ENCODE results near the gene STX12.

STX12 gene

DNA sequence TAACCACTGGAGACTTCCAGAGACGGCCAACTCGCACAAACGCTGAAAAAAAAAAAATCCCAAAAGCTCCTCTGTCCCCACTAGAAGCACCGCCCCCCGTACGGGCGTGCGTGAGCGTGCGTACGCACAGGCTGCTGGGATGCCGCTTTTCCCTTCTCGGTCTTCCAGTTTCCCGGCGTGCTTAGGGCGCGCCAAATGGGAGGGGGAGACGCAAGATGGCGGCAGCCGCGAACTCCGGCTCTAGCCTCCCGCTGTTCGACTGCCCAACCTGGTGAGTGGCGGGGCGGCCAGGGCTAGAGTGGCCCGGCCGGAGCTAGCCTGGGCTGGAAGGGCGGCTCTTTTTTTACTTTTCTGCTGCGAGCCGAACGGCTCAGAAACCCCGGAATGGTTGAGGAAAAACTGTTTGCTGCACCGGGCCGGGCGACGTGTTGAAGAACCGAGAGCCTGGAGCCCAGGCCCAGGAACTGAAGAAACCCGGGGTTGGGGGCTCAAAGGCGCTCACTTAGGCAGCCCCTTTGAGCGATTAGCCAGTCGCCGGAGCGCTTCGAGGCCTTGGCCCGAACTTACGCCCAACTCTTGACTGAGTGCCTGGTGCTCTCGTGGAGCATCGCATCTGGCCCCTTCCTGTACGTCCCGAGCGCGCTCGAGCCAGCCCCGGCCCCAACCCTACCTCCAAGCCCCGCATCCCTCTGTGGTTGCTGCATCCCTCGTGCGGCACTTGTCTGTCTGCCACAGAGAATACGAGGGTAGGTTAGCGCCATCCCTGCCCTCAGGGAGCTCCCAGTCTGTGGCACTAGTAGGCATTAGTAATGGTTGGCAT lies 57.8 kb downstream of the STX12 start, which contains the start of gene PPP1R8 (continued):
- TF ChIP-seq ZBTB8A (tag by site-specific recombination; IDR thresholded peaks at IDR 0.05) (peak; percentile 68), ZNF324 (tag by site-specific recombination; IDR thresholded peaks at IDR 0.05) (peak; percentile 43; the same call in 1 of the 2 replicates), ZNF138 (tag by site-specific recombination; IDR thresholded peaks at IDR 0.05; ENCODE audit: borderline replicate concordance) (no peak), ZNF10 (tag by site-specific recombination; IDR thresholded peaks at IDR 0.05) (0 out of 2 replicates have a peak, but pooled peaks have one; percentile 35), ZNF133 (tag by site-specific recombination; IDR thresholded peaks at IDR 0.05) (no peak), ZNF623 (tag by site-specific recombination; IDR thresholded peaks at IDR 0.05) (peak; percentile 12; the same call in 1 of the 2 replicates), ZNF621 (tag by site-specific recombination; IDR thresholded peaks at IDR 0.05) (no peak), ZNF558 (tag by site-specific recombination; IDR thresholded peaks at IDR 0.05) (no peak), KLF9 (tag by site-specific recombination; IDR thresholded peaks at IDR 0.05; ENCODE audit: low read depth) (peak; percentile 49; the same call in 1 of the 2 replicates), ZNF114 (tag by site-specific recombination; IDR thresholded peaks at IDR 0.05) (no peak), ZEB2 (tag by site-specific recombination; IDR thresholded peaks at IDR 0.05) (peak; percentile 56; the same call in 1 of the 2 replicates), ZNF561 (tag by site-specific recombination; IDR thresholded peaks at IDR 0.05; ENCODE audit: borderline replicate concordance) (0 out of 2 replicates have a peak, but pooled peaks have one; percentile 38), WT1 (tag by site-specific recombination; IDR thresholded peaks at IDR 0.05) (no peak), ZBTB7A (tag by site-specific recombination; IDR thresholded peaks at IDR 0.05; ENCODE audit: low read depth) (peak; percentile 39; the same call in 1 of the 2 replicates), ZNF530 (tag by site-specific recombination; IDR thresholded peaks at IDR 0.05; ENCODE audit: low read depth) (no peak), KLF8 (tag by site-specific recombination; IDR thresholded peaks at IDR 0.05) (0 out of 2 replicates have a peak, but pooled peaks have one; percentile 44), ZFP69B (tag by site-specific recombination; IDR thresholded peaks at IDR 0.05) (0 out of 2 replicates have a peak, but pooled peaks have one; percentile 38), ZNF404 (tag by site-specific recombination; IDR thresholded peaks at IDR 0.05) (no peak), ZNF394 (tag by site-specific recombination; IDR thresholded peaks at IDR 0.05; ENCODE audit: borderline replicate concordance) (peak; percentile 61)
- TF ChIP-seq, protein P1, sequence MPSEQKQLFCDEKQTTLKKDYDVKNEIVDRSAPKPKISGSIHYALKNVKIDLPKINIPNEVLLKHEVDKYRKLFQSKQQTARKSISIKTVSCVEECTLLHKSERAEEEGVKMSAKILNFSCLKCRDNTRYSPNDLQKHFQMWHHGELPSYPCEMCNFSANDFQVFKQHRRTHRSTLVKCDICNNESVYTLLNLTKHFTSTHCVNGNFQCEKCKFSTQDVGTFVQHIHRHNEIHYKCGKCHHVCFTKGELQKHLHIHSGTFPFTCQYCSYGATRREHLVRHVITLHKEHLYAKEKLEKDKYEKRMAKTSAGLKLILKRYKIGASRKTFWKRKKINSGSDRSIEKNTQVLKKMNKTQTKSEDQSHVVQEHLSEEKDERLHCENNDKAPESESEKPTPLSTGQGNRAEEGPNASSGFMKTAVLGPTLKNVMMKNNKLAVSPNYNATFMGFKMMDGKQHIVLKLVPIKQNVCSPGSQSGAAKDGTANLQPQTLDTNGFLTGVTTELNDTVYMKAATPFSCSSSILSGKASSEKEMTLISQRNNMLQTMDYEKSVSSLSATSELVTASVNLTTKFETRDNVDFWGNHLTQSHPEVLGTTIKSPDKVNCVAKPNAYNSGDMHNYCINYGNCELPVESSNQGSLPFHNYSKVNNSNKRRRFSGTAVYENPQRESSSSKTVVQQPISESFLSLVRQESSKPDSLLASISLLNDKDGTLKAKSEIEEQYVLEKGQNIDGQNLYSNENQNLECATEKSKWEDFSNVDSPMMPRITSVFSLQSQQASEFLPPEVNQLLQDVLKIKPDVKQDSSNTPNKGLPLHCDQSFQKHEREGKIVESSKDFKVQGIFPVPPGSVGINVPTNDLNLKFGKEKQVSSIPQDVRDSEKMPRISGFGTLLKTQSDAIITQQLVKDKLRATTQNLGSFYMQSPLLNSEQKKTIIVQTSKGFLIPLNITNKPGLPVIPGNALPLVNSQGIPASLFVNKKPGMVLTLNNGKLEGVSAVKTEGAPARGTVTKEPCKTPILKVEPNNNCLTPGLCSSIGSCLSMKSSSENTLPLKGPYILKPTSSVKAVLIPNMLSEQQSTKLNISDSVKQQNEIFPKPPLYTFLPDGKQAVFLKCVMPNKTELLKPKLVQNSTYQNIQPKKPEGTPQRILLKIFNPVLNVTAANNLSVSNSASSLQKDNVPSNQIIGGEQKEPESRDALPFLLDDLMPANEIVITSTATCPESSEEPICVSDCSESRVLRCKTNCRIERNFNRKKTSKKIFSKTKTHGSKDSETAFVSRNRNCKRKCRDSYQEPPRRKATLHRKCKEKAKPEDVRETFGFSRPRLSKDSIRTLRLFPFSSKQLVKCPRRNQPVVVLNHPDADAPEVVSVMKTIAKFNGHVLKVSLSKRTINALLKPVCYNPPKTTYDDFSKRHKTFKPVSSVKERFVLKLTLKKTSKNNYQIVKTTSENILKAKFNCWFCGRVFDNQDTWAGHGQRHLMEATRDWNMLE (tag by site-specific recombination; conservative IDR thresholded peaks at IDR 0.05; ENCODE audit: low read depth), result peak; percentile 44; the same call in 1 of the 2 replicates
- TF ChIP-seq, protein P2, sequence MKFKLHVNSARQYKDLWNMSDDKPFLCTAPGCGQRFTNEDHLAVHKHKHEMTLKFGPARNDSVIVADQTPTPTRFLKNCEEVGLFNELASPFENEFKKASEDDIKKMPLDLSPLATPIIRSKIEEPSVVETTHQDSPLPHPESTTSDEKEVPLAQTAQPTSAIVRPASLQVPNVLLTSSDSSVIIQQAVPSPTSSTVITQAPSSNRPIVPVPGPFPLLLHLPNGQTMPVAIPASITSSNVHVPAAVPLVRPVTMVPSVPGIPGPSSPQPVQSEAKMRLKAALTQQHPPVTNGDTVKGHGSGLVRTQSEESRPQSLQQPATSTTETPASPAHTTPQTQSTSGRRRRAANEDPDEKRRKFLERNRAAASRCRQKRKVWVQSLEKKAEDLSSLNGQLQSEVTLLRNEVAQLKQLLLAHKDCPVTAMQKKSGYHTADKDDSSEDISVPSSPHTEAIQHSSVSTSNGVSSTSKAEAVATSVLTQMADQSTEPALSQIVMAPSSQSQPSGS (tag by site-specific recombination; IDR thresholded peaks at IDR 0.05; ENCODE audit: low read depth), result no peak
- TF ChIP-seq, protein P3, sequence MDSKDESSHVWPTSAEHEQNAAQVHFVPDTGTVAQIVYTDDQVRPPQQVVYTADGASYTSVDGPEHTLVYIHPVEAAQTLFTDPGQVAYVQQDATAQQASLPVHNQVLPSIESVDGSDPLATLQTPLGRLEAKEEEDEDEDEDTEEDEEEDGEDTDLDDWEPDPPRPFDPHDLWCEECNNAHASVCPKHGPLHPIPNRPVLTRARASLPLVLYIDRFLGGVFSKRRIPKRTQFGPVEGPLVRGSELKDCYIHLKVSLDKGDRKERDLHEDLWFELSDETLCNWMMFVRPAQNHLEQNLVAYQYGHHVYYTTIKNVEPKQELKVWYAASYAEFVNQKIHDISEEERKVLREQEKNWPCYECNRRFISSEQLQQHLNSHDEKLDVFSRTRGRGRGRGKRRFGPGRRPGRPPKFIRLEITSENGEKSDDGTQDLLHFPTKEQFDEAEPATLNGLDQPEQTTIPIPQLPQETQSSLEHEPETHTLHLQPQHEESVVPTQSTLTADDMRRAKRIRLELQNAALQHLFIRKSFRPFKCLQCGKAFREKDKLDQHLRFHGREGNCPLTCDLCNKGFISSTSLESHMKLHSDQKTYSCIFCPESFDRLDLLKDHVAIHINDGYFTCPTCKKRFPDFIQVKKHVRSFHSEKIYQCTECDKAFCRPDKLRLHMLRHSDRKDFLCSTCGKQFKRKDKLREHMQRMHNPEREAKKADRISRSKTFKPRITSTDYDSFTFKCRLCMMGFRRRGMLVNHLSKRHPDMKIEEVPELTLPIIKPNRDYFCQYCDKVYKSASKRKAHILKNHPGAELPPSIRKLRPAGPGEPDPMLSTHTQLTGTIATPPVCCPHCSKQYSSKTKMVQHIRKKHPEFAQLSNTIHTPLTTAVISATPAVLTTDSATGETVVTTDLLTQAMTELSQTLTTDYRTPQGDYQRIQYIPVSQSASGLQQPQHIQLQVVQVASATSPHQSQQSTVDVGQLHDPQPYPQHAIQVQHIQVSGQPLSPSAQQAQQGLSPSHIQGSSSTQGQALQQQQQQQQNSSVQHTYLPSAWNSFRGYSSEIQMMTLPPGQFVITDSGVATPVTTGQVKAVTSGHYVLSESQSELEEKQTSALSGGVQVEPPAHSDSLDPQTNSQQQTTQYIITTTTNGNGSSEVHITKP (tag by site-specific recombination; IDR thresholded peaks at IDR 0.05), result peak; percentile 24; the same call in 1 of the 2 replicates
- TF ChIP-seq, protein P4, sequence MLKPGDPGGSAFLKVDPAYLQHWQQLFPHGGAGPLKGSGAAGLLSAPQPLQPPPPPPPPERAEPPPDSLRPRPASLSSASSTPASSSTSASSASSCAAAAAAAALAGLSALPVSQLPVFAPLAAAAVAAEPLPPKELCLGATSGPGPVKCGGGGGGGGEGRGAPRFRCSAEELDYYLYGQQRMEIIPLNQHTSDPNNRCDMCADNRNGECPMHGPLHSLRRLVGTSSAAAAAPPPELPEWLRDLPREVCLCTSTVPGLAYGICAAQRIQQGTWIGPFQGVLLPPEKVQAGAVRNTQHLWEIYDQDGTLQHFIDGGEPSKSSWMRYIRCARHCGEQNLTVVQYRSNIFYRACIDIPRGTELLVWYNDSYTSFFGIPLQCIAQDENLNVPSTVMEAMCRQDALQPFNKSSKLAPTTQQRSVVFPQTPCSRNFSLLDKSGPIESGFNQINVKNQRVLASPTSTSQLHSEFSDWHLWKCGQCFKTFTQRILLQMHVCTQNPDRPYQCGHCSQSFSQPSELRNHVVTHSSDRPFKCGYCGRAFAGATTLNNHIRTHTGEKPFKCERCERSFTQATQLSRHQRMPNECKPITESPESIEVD (tag by site-specific recombination; IDR thresholded peaks at IDR 0.05), result no peak
- TF ChIP-seq, protein P5, sequence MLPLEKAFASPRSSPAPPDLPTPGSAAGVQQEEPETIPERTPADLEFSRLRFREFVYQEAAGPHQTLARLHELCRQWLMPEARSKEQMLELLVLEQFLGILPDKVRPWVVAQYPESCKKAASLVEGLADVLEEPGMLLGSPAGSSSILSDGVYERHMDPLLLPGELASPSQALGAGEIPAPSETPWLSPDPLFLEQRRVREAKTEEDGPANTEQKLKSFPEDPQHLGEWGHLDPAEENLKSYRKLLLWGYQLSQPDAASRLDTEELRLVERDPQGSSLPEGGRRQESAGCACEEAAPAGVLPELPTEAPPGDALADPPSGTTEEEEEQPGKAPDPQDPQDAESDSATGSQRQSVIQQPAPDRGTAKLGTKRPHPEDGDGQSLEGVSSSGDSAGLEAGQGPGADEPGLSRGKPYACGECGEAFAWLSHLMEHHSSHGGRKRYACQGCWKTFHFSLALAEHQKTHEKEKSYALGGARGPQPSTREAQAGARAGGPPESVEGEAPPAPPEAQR (tag by site-specific recombination; IDR thresholded peaks at IDR 0.05), result no peak

All from HEK293 (cell line).